Erythroblast (primary cell): Measurements from ENCODE around the gene PARVA.

Experiments
- GATA1 ChIP-seq: IDR thresholded peaks from 2 replicates; pipeline ENCODE4 v1.6.1; 2011; ENCODE audit warnings: low read depth, mild to moderate bottlenecking, control low read depth, low read length, moderate library complexity
- POLR2A ChIP-seq: IDR thresholded peaks from 2 replicates; pipeline ENCODE4 v1.6.1; 2011; ENCODE audit warnings: mild to moderate bottlenecking, low read length

DNA sequence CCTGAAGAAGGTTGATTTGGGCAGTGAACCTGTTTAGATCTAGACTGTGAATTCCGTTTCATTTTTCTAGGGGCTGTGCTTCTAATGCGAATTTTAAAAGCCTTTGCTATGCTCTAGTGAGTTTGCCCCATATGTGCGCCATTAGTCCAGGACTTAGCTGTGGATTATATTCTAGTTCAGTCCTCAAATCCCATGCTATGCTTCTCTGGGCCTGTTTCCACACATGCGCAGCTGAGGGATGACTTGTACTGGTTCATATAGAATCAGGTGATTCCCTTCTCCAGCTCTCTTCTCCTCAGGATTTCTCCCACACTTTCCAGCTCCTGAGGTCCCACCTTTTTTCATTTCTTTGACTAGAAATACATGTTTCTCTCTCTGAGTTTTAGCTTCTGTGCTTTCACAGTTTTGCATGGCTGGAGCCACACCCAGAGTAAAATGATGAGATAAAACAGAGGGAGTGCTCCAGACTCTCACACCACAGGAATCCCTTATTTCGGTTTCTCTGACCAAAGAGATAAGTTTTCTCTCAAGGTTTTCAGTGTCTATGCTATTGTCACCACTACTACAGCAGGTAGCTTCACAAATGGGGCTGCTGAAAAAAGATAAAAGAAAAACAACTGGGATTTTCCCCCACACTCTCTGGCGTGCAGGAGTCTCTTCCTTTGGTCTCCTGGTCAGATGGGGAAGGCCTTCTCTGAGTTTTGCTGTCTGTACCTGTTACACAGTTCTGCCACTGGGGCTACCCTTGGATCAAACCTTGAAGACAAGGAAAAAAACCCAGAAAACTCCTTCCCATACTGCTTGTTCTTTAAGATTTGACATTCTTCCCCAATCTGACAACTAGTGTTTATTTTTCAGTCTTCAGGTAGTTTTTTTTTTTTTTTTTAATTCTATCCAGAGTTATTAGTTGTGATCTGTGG lies 200.6 kb downstream of the PARVA start:
- TF ChIP-seq POLR2A (no peak), GATA1 (no peak)
